HCT116 (cell line): ENCODE measurements around the gene ST6GALNAC4. TPM values are rescaled to one million over a fixed set of nuclear protein-coding genes. Genes with fewer than 3 reads are reported as not detected.

Source experiments
- ATAC-seq: fragments of 200-7000 bp; cut with Tn5 transposase; 2 replicates; pipeline ENCODE4 v1.9.1; 2020; ENCODE audit warnings: mild to moderate bottlenecking, moderate library complexity
- BruUV-seq: library from RNA; stranded (reverse); fragments of 400-500 nt; replicated peaks from 2 replicates; lab custom pipeline; 2021; lab: Mats Ljungman, UMichigan
- CTCF ChIA-PET: fragments of 300-600 bp; sonication (Branson Sonifier 250); formaldehyde crosslinking; loops from one replicate; lab custom pipeline; 2021; ENCODE audit warnings: antibody characterized with exemption; lab: Charles Lee
- POLR2A ChIA-PET: fragments of 300-600, 350-600 bp; sonication (Branson Sonifier 250); formaldehyde crosslinking; loops from one replicate; lab custom pipeline; 2021; ENCODE audit warnings: antibody characterized with exemption; lab: Charles Lee
- RAD21 ChIA-PET, 2 experiments: fragments of 300-600 bp; sonication (Branson Sonifier 250); formaldehyde crosslinking; loops; one replicate each; lab custom pipeline; 2023; ENCODE audit warnings: low total read pairs in 2 of 2; ENCODE audit not compliant: uncharacterized antibody in 2 of 2, unreplicated experiment in 2 of 2, low non-redundant PET in 1 of 2; lab: Charles Lee
- DNase-seq: peaks from one replicate; pipeline ENCODE4 v3.0.0-alpha.2; 2010; ENCODE audit warnings: low read depth, low spot score
- H2AFZ ChIP-seq: fragments of 200-600 bp; shearing (Covaris generic), sonication (generic); 2 replicates; pipeline ENCODE4 v1.6.1; 2017; ENCODE audit warnings: low read depth, mixed run types, mixed read lengths, antibody characterized with exemption, low read length; ENCODE audit not compliant: poor library complexity, severe bottlenecking
- H3K27ac ChIP-seq: 2 replicates; pipeline ENCODE4 v1.5.1; 2012; ENCODE audit warnings: low read depth, low read length
- H3K27me3 ChIP-seq: fragments of 200-600 bp; sonication (generic); 2 replicates; pipeline ENCODE4 v1.6.1; 2016; ENCODE audit warnings: mixed run types, low read length, mixed read lengths; ENCODE audit not compliant: insufficient read depth
- H3K36me3 ChIP-seq, 2 experiments: fragments of 200-500 bp in 1 of 2; fragments of 200-600 bp in 1 of 2; sonication (Bioruptor generic) in 1 of 2; sonication (generic) in 1 of 2; 2 replicates each; pipeline versions ENCODE4 v1.5.1 to v1.6.1; 2014 to 2016; ENCODE audit warnings: low read length in 2 of 2, inconsistent platforms in 1 of 2, mixed read lengths in 1 of 2, mixed run types in 1 of 2; ENCODE audit not compliant: insufficient read depth in 2 of 2, control insufficient read depth in 1 of 2
- H3K4me1 ChIP-seq, 2 experiments: fragments of 200-600 bp in 1 of 2; sonication (generic) in 1 of 2; 2 replicates each; pipeline versions ENCODE4 v1.5.1 to v1.6.1; 2012 to 2017; ENCODE audit warnings: low read length in 2 of 2, inconsistent platforms in 1 of 2, mild to moderate bottlenecking in 1 of 2, mixed read lengths in 1 of 2, mixed run types in 1 of 2, moderate library complexity in 1 of 2; ENCODE audit not compliant: insufficient read depth in 2 of 2, control insufficient read depth in 1 of 2
- H3K4me2 ChIP-seq: fragments of 200-600 bp; sonication (generic); 2 replicates; pipeline ENCODE4 v1.6.1; 2017; ENCODE audit warnings: mixed run types, low read length, mixed read lengths
- H3K4me3 ChIP-seq, 2 experiments: fragments of 200-600 bp in 1 of 2; sonication (generic) in 1 of 2; replicated peaks in 1 of 2; 2 replicates each; pipeline ENCODE4 v1.5.1; 2011 to 2016; ENCODE audit warnings: low read length in 2 of 2, control low read depth in 1 of 2, low read depth in 1 of 2, mild to moderate bottlenecking in 1 of 2, mixed read lengths in 1 of 2, mixed run types in 1 of 2
- H3K79me2 ChIP-seq: fragments of 200-600 bp; sonication (generic); 2 replicates; pipeline ENCODE4 v1.6.1; 2017; ENCODE audit warnings: mild to moderate bottlenecking, mixed run types, low read length, moderate library complexity, mixed read lengths; ENCODE audit not compliant: insufficient read depth
- H3K9ac ChIP-seq: fragments of 200-600 bp; sonication (generic); 2 replicates; pipeline ENCODE4 v1.6.1; 2016; ENCODE audit warnings: low read length, mixed read lengths
- H3K9me2 ChIP-seq: fragments of 200-600 bp; sonication (generic), shearing (Covaris generic); 2 replicates; pipeline ENCODE4 v1.6.1; 2017; ENCODE audit warnings: mixed run types, mild to moderate bottlenecking, moderate library complexity; ENCODE audit not compliant: insufficient read depth
- H3K9me3 ChIP-seq, 2 experiments: fragments of 200-500 bp in 1 of 2; fragments of 200-600 bp in 1 of 2; sonication (Bioruptor generic) in 1 of 2; sonication (generic) in 1 of 2; 2 replicates each; pipeline ENCODE4 v1.6.1; 2014 to 2017; ENCODE audit warnings: low read length in 2 of 2, mixed read lengths in 2 of 2, inconsistent platforms in 1 of 2, low read depth in 1 of 2, mild to moderate bottlenecking in 1 of 2, mixed run types in 1 of 2, moderate library complexity in 1 of 2; ENCODE audit not compliant: control insufficient read depth in 1 of 2, insufficient read depth in 1 of 2
- H4K20me1 ChIP-seq: fragments of 200-600 bp; sonication (generic), shearing (Covaris generic); 2 replicates; pipeline ENCODE4 v1.6.1; 2017; ENCODE audit warnings: mixed run types, mild to moderate bottlenecking, moderate library complexity; ENCODE audit not compliant: insufficient read depth
- CBX3 ChIP-seq: IDR thresholded peaks from 2 replicates; pipeline ENCODE4 v1.6.1; 2012; ENCODE audit warnings: low read depth
- EZH2 ChIP-seq: fragments of 200-600 bp; sonication (generic); IDR thresholded peaks from 2 replicates; pipeline ENCODE4 v1.6.1; 2017; ENCODE audit warnings: antibody characterized with exemption, mixed run types
- EZH2phosphoT487 ChIP-seq: fragments of 200-600 bp; IDR thresholded peaks from 2 replicates; pipeline ENCODE4 v1.6.1; 2018; ENCODE audit warnings: antibody characterized with exemption, borderline replicate concordance
- POLR2A ChIP-seq: IDR thresholded peaks from 2 replicates; pipeline ENCODE4 v1.7.0; 2011; ENCODE audit warnings: borderline replicate concordance; ENCODE audit not compliant: insufficient read depth, insufficient read length; ENCODE audit errors: extremely low read depth
- POLR2AphosphoS5 ChIP-seq: IDR thresholded peaks from 2 replicates; pipeline ENCODE4 v1.6.1; 2011; ENCODE audit warnings: mild to moderate bottlenecking, low read depth, low read length, moderate library complexity
- RAD21 ChIP-seq: IDR thresholded peaks from 2 replicates; pipeline ENCODE4 v1.6.1; 2012; ENCODE audit warnings: low read depth, mild to moderate bottlenecking
- SIN3A ChIP-seq: IDR thresholded peaks from 2 replicates; pipeline ENCODE4 v1.6.1; 2012; ENCODE audit warnings: low read depth
- SP1 ChIP-seq: IDR thresholded peaks from 2 replicates; pipeline ENCODE4 v1.6.1; 2012; ENCODE audit warnings: low read depth
- SRF ChIP-seq: IDR thresholded peaks from 2 replicates; pipeline ENCODE4 v1.6.1; 2012; ENCODE audit warnings: low read depth
- TCF7L2 ChIP-seq: IDR thresholded peaks from 2 replicates; pipeline ENCODE4 v1.7.0; 2011; ENCODE audit warnings: borderline replicate concordance, inconsistent platforms; ENCODE audit not compliant: insufficient read depth, insufficient read length; ENCODE audit errors: extremely low read depth
- YY1 ChIP-seq: IDR thresholded peaks from 2 replicates; pipeline ENCODE4 v1.6.1; 2011; ENCODE audit warnings: low read length, low read depth, moderate library complexity, mild to moderate bottlenecking; ENCODE audit not compliant: insufficient replicate concordance; ENCODE audit errors: extremely low read depth
- intact Hi-C: fragments of 100-400 bp; cut with micrococcal nuclease; formaldehyde crosslinking; loops from 2 replicates; pipeline ENCODE4 v1.10.0; 2022
- total RNA-seq: library from RNA; stranded (reverse); gene quantifications from one replicate; pipeline ENCODE4 v1.2.1, GENCODE V29; 2021; ENCODE audit not compliant: unreplicated experiment
- TF ChIP-seq, protein P1 (sequence below), 3 experiments: fragments of 200-600 bp in 1 of 3; sonication (generic) in 1 of 3; IDR thresholded peaks in 2 of 3; conservative IDR thresholded peaks in 1 of 3; 2 replicates each; pipeline ENCODE4 v1.5.1; 2012 to 2017; ENCODE audit warnings: low read depth in 2 of 3, low read length in 2 of 3, antibody characterized with exemption in 1 of 3, borderline replicate concordance in 1 of 3, control low read depth in 1 of 3, mild to moderate bottlenecking in 1 of 3, mixed read lengths in 1 of 3, mixed run types in 1 of 3, moderate library complexity in 1 of 3; ENCODE audit not compliant: insufficient read depth in 1 of 3
- TF ChIP-seq, protein P2 (sequence below): IDR thresholded peaks from 2 replicates; pipeline ENCODE4 v1.6.1; 2012; ENCODE audit warnings: low read depth
- TF ChIP-seq, protein P3 (sequence below): IDR thresholded peaks from 2 replicates; pipeline ENCODE4 v1.6.1; 2012

The ST6GALNAC4 gene
- total RNA-seq, 1 experiment from 2014 or later, result 49.4 TPM

GRCh38 chr9:127884976-127885490 lies 31.8 kb downstream of the ST6GALNAC4 start:
- no peak for ATAC-seq
- no peaks in the 10 kb centered on the region for H3K9me3 ChIP-seq
- CTCF ChIA-PET, result interaction anchor here (2.1 kb wide), 1 partner anchor 15 kb away, joined by 7 read pairs; no protein-coding TSS in a partner anchor
- RAD21 ChIA-PET, result no interaction called here
- peak overlapping the region; percentile 6; the same call in 1 of the 2 replicates for H3K4me2 ChIP-seq
- no TSS peak for BruUV-seq
- peak overlapping the region; percentile 64 for H3K27ac ChIP-seq
- H3K9me2 ChIP-seq, result no peaks in the 10 kb centered on the region
- H3K9ac ChIP-seq, result no peak overlapping the region
- no peak for DNase-seq
- no peak overlapping the region for H3K4me3 ChIP-seq
- no peaks in the 10 kb centered on the region for H3K27me3 ChIP-seq
- H3K36me3 ChIP-seq, result peaks cover 7 to 18% of the 10 kb centered on the region in 2 experiments
- no peaks in the 10 kb centered on the region for H4K20me1 ChIP-seq
- intact Hi-C loops, result no loop called here
- POLR2A ChIA-PET, result interaction anchor here (0.5 to 1.0 kb wide), 3 partner anchors 12 to 37 kb away, joined by 3 to 5 read pairs (median 3); no protein-coding TSS in a partner anchor
- TF ChIP-seq SP1 (no peak), TCF7L2 (no peak), RAD21 (no peak), YY1 (no peak), SIN3A (no peak), EZH2 (no peak), EZH2phosphoT487 (no peak), POLR2A (no peak), CBX3 (no peak), SRF (no peak), POLR2AphosphoS5 (no peak)
- TF ChIP-seq, protein P1, sequence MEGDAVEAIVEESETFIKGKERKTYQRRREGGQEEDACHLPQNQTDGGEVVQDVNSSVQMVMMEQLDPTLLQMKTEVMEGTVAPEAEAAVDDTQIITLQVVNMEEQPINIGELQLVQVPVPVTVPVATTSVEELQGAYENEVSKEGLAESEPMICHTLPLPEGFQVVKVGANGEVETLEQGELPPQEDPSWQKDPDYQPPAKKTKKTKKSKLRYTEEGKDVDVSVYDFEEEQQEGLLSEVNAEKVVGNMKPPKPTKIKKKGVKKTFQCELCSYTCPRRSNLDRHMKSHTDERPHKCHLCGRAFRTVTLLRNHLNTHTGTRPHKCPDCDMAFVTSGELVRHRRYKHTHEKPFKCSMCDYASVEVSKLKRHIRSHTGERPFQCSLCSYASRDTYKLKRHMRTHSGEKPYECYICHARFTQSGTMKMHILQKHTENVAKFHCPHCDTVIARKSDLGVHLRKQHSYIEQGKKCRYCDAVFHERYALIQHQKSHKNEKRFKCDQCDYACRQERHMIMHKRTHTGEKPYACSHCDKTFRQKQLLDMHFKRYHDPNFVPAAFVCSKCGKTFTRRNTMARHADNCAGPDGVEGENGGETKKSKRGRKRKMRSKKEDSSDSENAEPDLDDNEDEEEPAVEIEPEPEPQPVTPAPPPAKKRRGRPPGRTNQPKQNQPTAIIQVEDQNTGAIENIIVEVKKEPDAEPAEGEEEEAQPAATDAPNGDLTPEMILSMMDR (IDR thresholded peaks at IDR 0.05 in 2 of 3, conservative IDR thresholded peaks at IDR 0.05 in 1 of 3; ENCODE audit: borderline replicate concordance in 1 of 3, insufficient read depth in 1 of 3, low read depth in 2 of 3, low read length in 2 of 3), result no peak
- TF ChIP-seq, protein P2, sequence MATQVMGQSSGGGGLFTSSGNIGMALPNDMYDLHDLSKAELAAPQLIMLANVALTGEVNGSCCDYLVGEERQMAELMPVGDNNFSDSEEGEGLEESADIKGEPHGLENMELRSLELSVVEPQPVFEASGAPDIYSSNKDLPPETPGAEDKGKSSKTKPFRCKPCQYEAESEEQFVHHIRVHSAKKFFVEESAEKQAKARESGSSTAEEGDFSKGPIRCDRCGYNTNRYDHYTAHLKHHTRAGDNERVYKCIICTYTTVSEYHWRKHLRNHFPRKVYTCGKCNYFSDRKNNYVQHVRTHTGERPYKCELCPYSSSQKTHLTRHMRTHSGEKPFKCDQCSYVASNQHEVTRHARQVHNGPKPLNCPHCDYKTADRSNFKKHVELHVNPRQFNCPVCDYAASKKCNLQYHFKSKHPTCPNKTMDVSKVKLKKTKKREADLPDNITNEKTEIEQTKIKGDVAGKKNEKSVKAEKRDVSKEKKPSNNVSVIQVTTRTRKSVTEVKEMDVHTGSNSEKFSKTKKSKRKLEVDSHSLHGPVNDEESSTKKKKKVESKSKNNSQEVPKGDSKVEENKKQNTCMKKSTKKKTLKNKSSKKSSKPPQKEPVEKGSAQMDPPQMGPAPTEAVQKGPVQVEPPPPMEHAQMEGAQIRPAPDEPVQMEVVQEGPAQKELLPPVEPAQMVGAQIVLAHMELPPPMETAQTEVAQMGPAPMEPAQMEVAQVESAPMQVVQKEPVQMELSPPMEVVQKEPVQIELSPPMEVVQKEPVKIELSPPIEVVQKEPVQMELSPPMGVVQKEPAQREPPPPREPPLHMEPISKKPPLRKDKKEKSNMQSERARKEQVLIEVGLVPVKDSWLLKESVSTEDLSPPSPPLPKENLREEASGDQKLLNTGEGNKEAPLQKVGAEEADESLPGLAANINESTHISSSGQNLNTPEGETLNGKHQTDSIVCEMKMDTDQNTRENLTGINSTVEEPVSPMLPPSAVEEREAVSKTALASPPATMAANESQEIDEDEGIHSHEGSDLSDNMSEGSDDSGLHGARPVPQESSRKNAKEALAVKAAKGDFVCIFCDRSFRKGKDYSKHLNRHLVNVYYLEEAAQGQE, result no peak
- TF ChIP-seq, protein P3, sequence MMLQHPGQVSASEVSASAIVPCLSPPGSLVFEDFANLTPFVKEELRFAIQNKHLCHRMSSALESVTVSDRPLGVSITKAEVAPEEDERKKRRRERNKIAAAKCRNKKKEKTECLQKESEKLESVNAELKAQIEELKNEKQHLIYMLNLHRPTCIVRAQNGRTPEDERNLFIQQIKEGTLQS, result no peak
- H2AFZ ChIP-seq, result no peak overlapping the region
- peaks cover 18 to 23% of the 10 kb centered on the region in 2 experiments; a peak in 3 of 4 replicates for H3K4me1 ChIP-seq
- no peaks in the 10 kb centered on the region for H3K79me2 ChIP-seq
